H4 (cell line): Measurements from ENCODE around the gene VPS9D1. TPM values are rescaled to one million over a fixed set of nuclear protein-coding genes. Genes with fewer than 3 reads are reported as not detected.
"Not testable (repeated sequence)": the region's sequence is repeated elsewhere in the genome, so short reads cannot be mapped to it uniquely, and the experiment has no call there.

ENCODE experiments used
- DNase-seq: peaks from one replicate; pipeline ENCODE4 v3.0.0-alpha.2; 2015; ENCODE audit warnings: low spot score
- total RNA-seq: library from RNA; depleted of rRNA; stranded (reverse); fragments of >200 nt; shearing (Covaris generic); gene quantifications from 2 replicates; pipeline ENCODE4 v1.2.3, GENCODE V29; 2014

Gene VPS9D1
- total RNA-seq, 1 experiment from 2014 or later: 4.1 TPM

GRCh38 chr16:89709716-89710432, 10.8 kb downstream of the VPS9D1 start:
- DNase-seq: no peak

- no peak for DNase-seq
Observed at GRCh38 chr16:89709166-89709565, 11.5 kb downstream of the VPS9D1 start.

- no peak for DNase-seq
Observed at GRCh38 chr16:89708481-89708931, 12.2 kb downstream of the VPS9D1 start.

- DNase-seq: no peak
Observed at GRCh38 chr16:89707695-89708094, 13.0 kb downstream of the VPS9D1 start.

- DNase-seq: no peak
Observed at GRCh38 chr16:89706518-89707260, 14.0 kb downstream of the VPS9D1 start.

- DNase-seq: no peak
Observed at GRCh38 chr16:89705006-89705405, 15.7 kb downstream of the VPS9D1 start.

GRCh38 chr16:89704281-89704680, 16.4 kb downstream of the VPS9D1 start:
- DNase-seq: peak; percentile 6

- peak; percentile 84 for DNase-seq
Observed at GRCh38 chr16:89701425-89702406, 19.0 kb downstream of the VPS9D1 start, which contains the start of gene SPATA2L. SPATA2L (minus strand) TSS chr16:89701705; CDS start chr16:89701232, 473 bp downstream.

GRCh38 chr16:89700649-89701424, 19.9 kb downstream of the VPS9D1 start:
- DNase-seq: peak; percentile 33

GRCh38 chr16:89700100-89700648, 20.5 kb downstream of the VPS9D1 start:
- DNase-seq: peak; percentile 99

GRCh38 chr16:89699629-89700099, 21.0 kb downstream of the VPS9D1 start:
- not testable (repeated sequence) for DNase-seq

GRCh38 chr16:89698717-89699116, 22.0 kb downstream of the VPS9D1 start:
- not testable (repeated sequence) for DNase-seq

- peak; percentile 9 for DNase-seq
Observed at GRCh38 chr16:89697616-89698331, 22.9 kb downstream of the VPS9D1 start.

- peak; percentile 15 for DNase-seq
Observed at GRCh38 chr16:89697161-89697615, 23.5 kb downstream of the VPS9D1 start.

GRCh38 chr16:89696670-89697128, 24.0 kb downstream of the VPS9D1 start:
- DNase-seq: peak; percentile 5

- peak; percentile 9 for DNase-seq
Observed at GRCh38 chr16:89695875-89696669, 24.6 kb downstream of the VPS9D1 start.

GRCh38 chr16:89695086-89695874, 25.4 kb downstream of the VPS9D1 start:
- DNase-seq: peak; percentile 8

GRCh38 chr16:89694784-89695085, 26.0 kb downstream of the VPS9D1 start:
- DNase-seq: peak; percentile 2
